Vagina (tissue), 2 donors: ENCODE measurements around the gene PGAM5. TPM values are rescaled to one million over a fixed set of nuclear protein-coding genes. Genes with fewer than 3 reads are reported as not detected.

ENCODE experiments used
- DNase-seq, 2 donors: peaks; one replicate each; pipeline ENCODE4 v3.0.0-alpha.2; 2017; ENCODE audit errors: extremely low spot score in 2 of 2
- H3K27ac ChIP-seq: fragments of 200-600 bp; sonication (generic); one replicate; pipeline ENCODE4 v1.5.1; 2019
- H3K27me3 ChIP-seq: fragments of 200-600 bp; sonication (generic); one replicate; pipeline ENCODE4 v1.5.1; 2019
- H3K36me3 ChIP-seq, 2 donors: fragments of 200-600 bp; sonication (generic); one replicate each; pipeline ENCODE4 v1.5.1; 2017 to 2019
- H3K4me1 ChIP-seq: fragments of 200-600 bp; sonication (generic); one replicate; pipeline ENCODE4 v1.5.1; 2019
- H3K4me3 ChIP-seq, 2 donors: fragments of 200-600 bp; sonication (generic); 1 replicate in 1 of 2; 2 replicates in 1 of 2; pipeline ENCODE4 v1.5.1; 2016 to 2019
- H3K9me3 ChIP-seq: fragments of 200-600 bp; sonication (generic); one replicate; pipeline ENCODE4 v1.5.1; 2019
- CTCF ChIP-seq, 3 experiments: fragments of 450-650 bp in 2 of 3; fragments of 200-600 bp in 1 of 3; sonication (generic) in 1 of 3; IDR thresholded peaks; one replicate each; pipeline ENCODE4 v1.5.1; 2017 to 2019; ENCODE audit warnings: antibody characterized with exemption in 3 of 3, mild to moderate bottlenecking in 2 of 3, moderate library complexity in 2 of 3
- POLR2A ChIP-seq, 2 donors: fragments of 450-650 bp; IDR thresholded peaks; one replicate each; pipeline ENCODE4 v1.6.1; 2017; ENCODE audit warnings: antibody characterized with exemption in 2 of 2, mild to moderate bottlenecking in 2 of 2, moderate library complexity in 2 of 2
- POLR2AphosphoS5 ChIP-seq, 2 donors: sonication (generic); formaldehyde crosslinking; IDR thresholded peaks; one replicate each; pipeline ENCODE4 v1.9.0; 2017; ENCODE audit warnings: antibody characterized with exemption in 2 of 2, mild to moderate bottlenecking in 2 of 2, low read depth in 1 of 2; ENCODE audit not compliant: insufficient read depth in 1 of 2
- intact Hi-C: fragments of 100-400 bp; cut with DNase I; formaldehyde crosslinking; loops from one replicate; pipeline ENCODE4 v1.15.1; 2023
- total RNA-seq: library from RNA; depleted of rRNA; stranded (reverse); fragments of >200 nt; gene quantifications from one replicate; pipeline ENCODE4 v1.2.3, GENCODE V29; 2016

PGAM5 gene
- total RNA-seq, 1 donor from 2014 or later: 27.0 TPM

- no peaks in the 10 kb centered on the region for H3K27me3 ChIP-seq
- TF ChIP-seq CTCF (IDR thresholded peaks at IDR 0.05) (no peak), POLR2AphosphoS5 (IDR thresholded peaks at IDR 0.05; ENCODE audit: insufficient read depth in 1 of 2, low read depth in 1 of 2) (no peak), POLR2A (IDR thresholded peaks at IDR 0.05) (no peak)
- peaks cover 4 to 61% of the 10 kb centered on the region in 2 donors for H3K36me3 ChIP-seq
- DNase-seq: no peak
- intact Hi-C loops: no loop called here
- H3K4me3 ChIP-seq: no peak overlapping the region
- H3K4me1 ChIP-seq: no peaks in the 10 kb centered on the region
- H3K27ac ChIP-seq: no peak overlapping the region
- no peaks in the 10 kb centered on the region for H3K9me3 ChIP-seq
Measured at GRCh38 chr12:132720606-132721345, 10.1 kb downstream of the PGAM5 start.

- H3K9me3 ChIP-seq: no peaks in the 10 kb centered on the region
- no peak overlapping the region for H3K27ac ChIP-seq
- H3K4me1 ChIP-seq: no peaks in the 10 kb centered on the region
- TF ChIP-seq POLR2AphosphoS5 (IDR thresholded peaks at IDR 0.05; ENCODE audit: insufficient read depth in 1 of 2, low read depth in 1 of 2) (no peak), CTCF (IDR thresholded peaks at IDR 0.05) (no peak), POLR2A (IDR thresholded peaks at IDR 0.05) (no peak)
- peaks cover 0 to 71% of the 10 kb centered on the region in 2 donors for H3K36me3 ChIP-seq
- no peak overlapping the region for H3K4me3 ChIP-seq
- H3K27me3 ChIP-seq: no peaks in the 10 kb centered on the region
- no peak for DNase-seq
- intact Hi-C loops: no loop called here
Measured at GRCh38 chr12:132723015-132723763, 12.5 kb downstream of the PGAM5 start.

GRCh38 chr12:132723764-132724140 is 13.1 kb downstream of the PGAM5 start:
- no peak overlapping the region for H3K4me3 ChIP-seq
- H3K36me3 ChIP-seq: peaks cover 0 to 75% of the 10 kb centered on the region in 2 donors
- no peaks in the 10 kb centered on the region for H3K27me3 ChIP-seq
- intact Hi-C loops: no loop called here
- no peak overlapping the region for H3K27ac ChIP-seq
- DNase-seq: no peak
- no peaks in the 10 kb centered on the region for H3K4me1 ChIP-seq
- TF ChIP-seq POLR2AphosphoS5 (IDR thresholded peaks at IDR 0.05; ENCODE audit: insufficient read depth in 1 of 2, low read depth in 1 of 2) (no peak), POLR2A (IDR thresholded peaks at IDR 0.05) (no peak), CTCF (IDR thresholded peaks at IDR 0.05) (no peak)
- H3K9me3 ChIP-seq: no peaks in the 10 kb centered on the region

DNA sequence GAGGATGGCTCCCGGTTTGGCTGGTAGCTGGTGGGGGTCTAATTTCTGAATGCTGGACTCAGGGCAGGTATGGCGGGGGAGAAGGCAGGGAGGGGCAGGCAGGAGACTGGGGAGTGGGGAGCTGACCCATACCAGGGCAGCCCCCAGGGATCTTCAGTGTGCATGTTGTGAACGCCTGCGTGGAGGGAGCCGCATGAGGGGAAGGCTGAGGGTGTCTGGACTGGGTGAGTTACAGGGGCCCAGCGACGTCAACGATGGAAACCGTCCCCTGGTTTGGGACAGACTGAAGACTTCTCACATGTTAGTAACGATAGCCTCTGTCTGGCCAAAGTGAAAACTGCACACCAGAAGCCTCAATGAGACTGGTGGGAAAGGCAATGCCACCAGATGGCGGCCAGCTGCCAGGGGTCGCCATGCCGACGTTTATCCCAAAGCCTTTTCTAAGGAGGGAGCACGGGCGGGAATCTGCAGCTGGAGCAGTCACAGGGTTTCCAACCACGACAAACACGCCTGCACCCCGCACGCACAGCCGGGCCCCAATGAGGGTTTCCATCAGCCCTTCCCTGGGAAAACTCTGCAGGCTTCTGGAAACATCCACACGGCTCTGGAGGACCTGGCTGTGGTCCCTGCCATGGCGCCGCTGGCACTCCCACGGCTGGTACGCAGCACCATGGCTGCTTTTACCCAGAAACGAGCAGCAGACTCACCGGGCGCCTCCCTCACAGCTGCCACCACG is 14.0 kb downstream of the PGAM5 start:
- intact Hi-C loops: no loop called here

More for the DNA sequence above, 14.0 kb downstream of the PGAM5 start:
- Histone ChIP-seq H3K4me3 (no peak overlapping the region), H3K4me1 (no peaks in the 10 kb centered on the region), H3K36me3 (peaks cover 0 to 71% of the 10 kb centered on the region in 2 donors), H3K9me3 (no peaks in the 10 kb centered on the region), H3K27ac (no peak overlapping the region), H3K27me3 (no peaks in the 10 kb centered on the region)
- DNase-seq: no peak
- TF ChIP-seq CTCF (IDR thresholded peaks at IDR 0.05): no peak
- no peak for TF ChIP-seq POLR2A (IDR thresholded peaks at IDR 0.05)
